Measurements from ENCODE around the gene CFAP92. TPM values are rescaled to one million over a fixed set of nuclear protein-coding genes. Genes with fewer than 3 reads are reported as not detected.

Gene CFAP92
- total RNA-seq, 1 experiment from 2014 or later, result 0.92 TPM

DNA sequence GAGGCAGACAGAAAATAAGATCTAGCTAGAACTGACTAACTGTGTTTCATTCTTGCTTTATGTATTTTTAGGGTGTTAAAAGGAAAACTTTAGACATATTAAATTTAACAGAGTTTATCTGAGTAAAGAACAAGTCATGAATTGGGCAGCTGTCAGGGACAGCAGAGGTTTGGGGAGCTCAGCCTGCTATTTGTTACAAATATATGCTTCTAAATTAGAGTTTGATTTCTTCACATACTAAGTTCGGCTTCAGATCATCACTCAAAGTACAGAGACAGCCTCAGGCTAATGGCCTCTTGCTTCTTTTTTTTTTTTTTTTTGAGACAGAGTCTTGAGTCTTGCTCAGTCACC, 29.1 kb upstream of the CFAP92 start:
- no peaks in the 10 kb centered on the region for H3K23me2 ChIP-seq (ENCODE audit: insufficient read length, low read depth, low read length, poor library complexity, severe bottlenecking)
- no peak overlapping the region for H2BK120ac ChIP-seq (ENCODE audit: low read depth, low read length, poor library complexity, severe bottlenecking)
- TF ChIP-seq, protein P1, sequence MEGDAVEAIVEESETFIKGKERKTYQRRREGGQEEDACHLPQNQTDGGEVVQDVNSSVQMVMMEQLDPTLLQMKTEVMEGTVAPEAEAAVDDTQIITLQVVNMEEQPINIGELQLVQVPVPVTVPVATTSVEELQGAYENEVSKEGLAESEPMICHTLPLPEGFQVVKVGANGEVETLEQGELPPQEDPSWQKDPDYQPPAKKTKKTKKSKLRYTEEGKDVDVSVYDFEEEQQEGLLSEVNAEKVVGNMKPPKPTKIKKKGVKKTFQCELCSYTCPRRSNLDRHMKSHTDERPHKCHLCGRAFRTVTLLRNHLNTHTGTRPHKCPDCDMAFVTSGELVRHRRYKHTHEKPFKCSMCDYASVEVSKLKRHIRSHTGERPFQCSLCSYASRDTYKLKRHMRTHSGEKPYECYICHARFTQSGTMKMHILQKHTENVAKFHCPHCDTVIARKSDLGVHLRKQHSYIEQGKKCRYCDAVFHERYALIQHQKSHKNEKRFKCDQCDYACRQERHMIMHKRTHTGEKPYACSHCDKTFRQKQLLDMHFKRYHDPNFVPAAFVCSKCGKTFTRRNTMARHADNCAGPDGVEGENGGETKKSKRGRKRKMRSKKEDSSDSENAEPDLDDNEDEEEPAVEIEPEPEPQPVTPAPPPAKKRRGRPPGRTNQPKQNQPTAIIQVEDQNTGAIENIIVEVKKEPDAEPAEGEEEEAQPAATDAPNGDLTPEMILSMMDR (conservative IDR thresholded peaks at IDR 0.05), result no peak
- H4K91ac ChIP-seq (ENCODE audit: insufficient read length, low read depth, low read length), result no peak overlapping the region
- no peak overlapping the region for H3K18ac ChIP-seq (ENCODE audit: insufficient read length, low read depth, low read length)
- no peak overlapping the region for H2BK15ac ChIP-seq (ENCODE audit: low read depth, low read length)
- no peak overlapping the region for H3K27ac Mint-ChIP-seq
- H3K27me3 ChIP-seq (ENCODE audit: insufficient read depth, low read length), result peaks cover 3% of the 10 kb centered on the region; the same call in 1 of the 2 replicates
- no peak overlapping the region for H3K14ac ChIP-seq (ENCODE audit: insufficient read depth, low read length)
- no peak overlapping the region; a peak in 1 of 5 replicates for H3K4me3 Mint-ChIP-seq
- H3K9me3 ChIP-seq (ENCODE audit: control insufficient read depth, low read depth, low read length), result no peaks in the 10 kb centered on the region
- H3K23ac ChIP-seq (ENCODE audit: insufficient read length, low read depth, low read length), result no peak overlapping the region
- H3K4ac ChIP-seq (ENCODE audit: low read depth, low read length), result no peak overlapping the region
- no peak overlapping the region for H2BK5ac ChIP-seq (ENCODE audit: insufficient read length, low read length)
- no peak overlapping the region for H2BK12ac ChIP-seq (ENCODE audit: insufficient read length, low read depth, low read length)
- no peak overlapping the region for H3K27ac ChIP-seq (ENCODE audit: insufficient read length, low read depth, low read length)
- H3K27me3 Mint-ChIP-seq (ENCODE audit: low read depth), result peaks cover 56% of the 10 kb centered on the region
- DNase-seq, result no peak
- WGBS (ENCODE audit: extremely low coverage, insufficient read length, low lambda C conversion rate), result no CpG with 5 or more reads among the region's 1 CpG
- H2BK20ac ChIP-seq (ENCODE audit: low read depth, low read length, poor library complexity, severe bottlenecking), result no peak overlapping the region
- H4K20me1 ChIP-seq (ENCODE audit: control insufficient read depth, insufficient read depth, insufficient read length), result no peaks in the 10 kb centered on the region
- no peaks in the 10 kb centered on the region for H3K4me1 ChIP-seq (ENCODE audit: insufficient read depth, low read length)
- H4K5ac ChIP-seq (ENCODE audit: insufficient read length, low read depth, low read length), result no peak overlapping the region
- no peaks in the 10 kb centered on the region for H3K79me1 ChIP-seq (ENCODE audit: insufficient read depth, low read depth, low read length, poor library complexity, severe bottlenecking)
- peaks cover 0 to 3% (median 0%) of the 10 kb centered on the region in 3 experiments; a peak in 1 of 7 replicates for H3K36me3 Mint-ChIP-seq (ENCODE audit: insufficient read depth in 1 of 3, low read depth in 3 of 3)
- no peak overlapping the region for H2AK5ac ChIP-seq (ENCODE audit: insufficient read length, low read length)
- no peak overlapping the region for H3K9ac ChIP-seq (ENCODE audit: extremely low read depth, insufficient read length, low read length)
- no peak overlapping the region for H3K56ac ChIP-seq (ENCODE audit: insufficient read length, low read depth, low read length)
- H3K4me1 Mint-ChIP-seq, result peaks cover 2 to 5% of the 10 kb centered on the region in 2 experiments; a peak in 3 of 4 replicates
- no peak overlapping the region for H3T11ph ChIP-seq (ENCODE audit: low read length)
- H2AFZ ChIP-seq (ENCODE audit: low read length), result no peak overlapping the region
- H3K4me2 ChIP-seq (ENCODE audit: insufficient read depth, insufficient read length, low read length), result no peak overlapping the region
- no peak overlapping the region for H4K8ac ChIP-seq (replicated peaks; ENCODE audit: insufficient read length, low read depth, low read length)
- peaks cover 0 to 3% of the 10 kb centered on the region in 2 experiments; a peak in 1 of 5 replicates for H3K9me3 Mint-ChIP-seq
- H3K79me2 ChIP-seq (ENCODE audit: insufficient read depth, low read length), result no peaks in the 10 kb centered on the region
